Measurements from ENCODE around the gene KCND3. TPM values are rescaled to one million over a fixed set of nuclear protein-coding genes. Genes with fewer than 3 reads are reported as not detected.

KCND3 gene
- total and polyA plus RNA-seq, 2 experiments from 2014 or later = 0.10 to 0.18 TPM

DNA sequence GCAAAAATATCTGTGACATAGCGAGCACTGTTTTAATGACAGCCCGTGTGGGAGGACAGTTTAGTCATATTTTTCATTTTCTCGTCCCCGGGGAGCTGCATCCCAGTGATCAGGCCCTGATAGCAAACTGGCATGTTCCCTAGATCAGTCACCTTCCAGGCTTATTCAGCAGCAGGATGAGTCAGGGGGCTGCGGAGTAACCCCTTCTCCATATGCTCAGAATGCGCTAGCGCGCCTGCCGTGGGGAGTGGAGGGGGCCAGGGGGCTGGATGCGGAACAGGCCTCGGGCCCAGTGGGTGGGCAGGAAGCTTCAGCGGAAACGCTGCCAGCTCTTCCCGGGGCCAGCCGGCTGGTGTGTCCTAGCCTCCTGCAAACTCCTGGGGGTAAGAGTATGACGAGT lies 94.0 kb downstream of the KCND3 start:
- Histone ChIP-seq H4K20me1 (replicated peaks; ENCODE audit: insufficient read depth) (no peaks in the 10 kb centered on the region), H3K4me2 (no peak overlapping the region), H3K9me2 (ENCODE audit: insufficient read depth) (peaks cover 1% of the 10 kb centered on the region; the same call in 1 of the 2 replicates), H3K27me3 (ENCODE audit: insufficient read depth) (no peaks in the 10 kb centered on the region), H3K36me3 (ENCODE audit: insufficient read depth) (no peaks in the 10 kb centered on the region), H2AFZ (peak overlapping the region; percentile 63; the same call in 1 of the 2 replicates), H3K27ac (ENCODE audit: low read depth) (no peak overlapping the region), H3K4me1 (ENCODE audit: insufficient read depth) (no peaks in the 10 kb centered on the region), H3F3A (replicated peaks; ENCODE audit: low read depth) (no peaks in the 10 kb centered on the region), H3K79me2 (replicated peaks; ENCODE audit: insufficient read depth) (no peaks in the 10 kb centered on the region), H3K4me3 (no peak overlapping the region)
- no peaks in the 10 kb centered on the region for H3K36me3 Mint-ChIP-seq (ENCODE audit: low read depth)
- H3K4me3 Mint-ChIP-seq = no peak overlapping the region
- H3K27ac Mint-ChIP-seq = no peak overlapping the region
- ATAC-seq (peak; percentile 63), DNase-seq (ENCODE audit: low spot score) (peak; percentile 35)
- peaks cover 4% of the 10 kb centered on the region for H3K27me3 Mint-ChIP-seq (ENCODE audit: insufficient read depth, low read depth, poor library complexity)
- peaks cover 4% of the 10 kb centered on the region; the same call in 2 of the 3 replicates for H3K4me1 Mint-ChIP-seq
- H3K9me3 Mint-ChIP-seq = no peaks in the 10 kb centered on the region
- no peak for TF ChIP-seq ZNF331 (CRISPR knock-in tag; IDR thresholded peaks at IDR 0.05; ENCODE audit: low read depth)
- TF ChIP-seq, protein P1, sequence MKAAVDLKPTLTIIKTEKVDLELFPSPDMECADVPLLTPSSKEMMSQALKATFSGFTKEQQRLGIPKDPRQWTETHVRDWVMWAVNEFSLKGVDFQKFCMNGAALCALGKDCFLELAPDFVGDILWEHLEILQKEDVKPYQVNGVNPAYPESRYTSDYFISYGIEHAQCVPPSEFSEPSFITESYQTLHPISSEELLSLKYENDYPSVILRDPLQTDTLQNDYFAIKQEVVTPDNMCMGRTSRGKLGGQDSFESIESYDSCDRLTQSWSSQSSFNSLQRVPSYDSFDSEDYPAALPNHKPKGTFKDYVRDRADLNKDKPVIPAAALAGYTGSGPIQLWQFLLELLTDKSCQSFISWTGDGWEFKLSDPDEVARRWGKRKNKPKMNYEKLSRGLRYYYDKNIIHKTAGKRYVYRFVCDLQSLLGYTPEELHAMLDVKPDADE (IDR thresholded peaks at IDR 0.05) = no peak
- TF ChIP-seq JUNB (IDR thresholded peaks at IDR 0.05; ENCODE audit: unreplicated experiment) = no peak

GRCh38 chr1:111895017-111895416 lies 94.5 kb downstream of the KCND3 start:
- Histone ChIP-seq H2AFZ (no peak overlapping the region), H4K20me1 (replicated peaks; ENCODE audit: insufficient read depth) (no peaks in the 10 kb centered on the region), H3K4me1 (ENCODE audit: insufficient read depth) (no peaks in the 10 kb centered on the region), H3F3A (replicated peaks; ENCODE audit: low read depth) (no peaks in the 10 kb centered on the region), H3K9me2 (ENCODE audit: insufficient read depth) (peaks cover 5% of the 10 kb centered on the region; the same call in 1 of the 2 replicates), H3K27me3 (ENCODE audit: insufficient read depth) (no peaks in the 10 kb centered on the region), H3K36me3 (ENCODE audit: insufficient read depth) (no peaks in the 10 kb centered on the region), H3K4me3 (no peak overlapping the region), H3K27ac (ENCODE audit: low read depth) (no peak overlapping the region), H3K79me2 (replicated peaks; ENCODE audit: insufficient read depth) (no peaks in the 10 kb centered on the region), H3K4me2 (no peak overlapping the region)
- Mint-ChIP-seq H3K4me3 (no peak overlapping the region), H3K9me3 (no peaks in the 10 kb centered on the region), H3K36me3 (ENCODE audit: low read depth) (no peaks in the 10 kb centered on the region), H3K27me3 (ENCODE audit: insufficient read depth, low read depth, poor library complexity) (peaks cover 4% of the 10 kb centered on the region), H3K27ac (no peak overlapping the region), H3K4me1 (peaks cover 4% of the 10 kb centered on the region; the same call in 2 of the 3 replicates)
- peak; percentile 7 for DNase-seq (ENCODE audit: low spot score)
- no peak for TF ChIP-seq CREB1 (CRISPR knock-in tag; IDR thresholded peaks at IDR 0.05; ENCODE audit: low read depth)
- no peak for TF ChIP-seq ZNF114 (CRISPR knock-in tag; IDR thresholded peaks at IDR 0.05)
- no peak for TF ChIP-seq CTCF (conservative IDR thresholded peaks at IDR 0.05; ENCODE audit: low read depth in 2 of 2)
- no peak for TF ChIP-seq EZH2 (IDR thresholded peaks at IDR 0.05; ENCODE audit: low read depth, unreplicated experiment)
- no peak for TF ChIP-seq ZNF331 (CRISPR knock-in tag; IDR thresholded peaks at IDR 0.05; ENCODE audit: low read depth)
- TF ChIP-seq, protein P1 (IDR thresholded peaks at IDR 0.05) = no peak
- no peak for TF ChIP-seq EZH2phosphoT487 (IDR thresholded peaks at IDR 0.05; ENCODE audit: unreplicated experiment)
- no peak for TF ChIP-seq JUNB (IDR thresholded peaks at IDR 0.05; ENCODE audit: unreplicated experiment)
- peak; percentile 28; the same call in 1 of the 3 replicates for ATAC-seq
